Activated CD8-positive, alpha-beta memory T cell treated with anti-CD3 and anti-CD28 coated beads for 36 hours (primary cell): ENCODE results near the gene FHOD1. TPM values are rescaled to one million over a fixed set of nuclear protein-coding genes. Genes with fewer than 3 reads are reported as not detected.

Experiments
- CTCF ChIA-PET: fragments of 350-600 bp; sonication (Branson Sonifier 250); formaldehyde crosslinking; loops from one replicate; lab custom pipeline; 2021; ENCODE audit warnings: antibody characterized with exemption; lab: Charles Lee
- POLR2A ChIA-PET: fragments of 350-600 bp; sonication (Branson Sonifier 250); formaldehyde crosslinking; loops from one replicate; lab custom pipeline; 2021; ENCODE audit warnings: antibody characterized with exemption; lab: Charles Lee
- total RNA-seq, 2 experiments: library from RNA; stranded (reverse); gene quantifications; one replicate each; pipeline ENCODE4 v1.2.3, GENCODE V29; 2021

FHOD1 gene
- total RNA-seq, 2 experiments from 2014 or later, result 113 to 118 TPM

DNA sequence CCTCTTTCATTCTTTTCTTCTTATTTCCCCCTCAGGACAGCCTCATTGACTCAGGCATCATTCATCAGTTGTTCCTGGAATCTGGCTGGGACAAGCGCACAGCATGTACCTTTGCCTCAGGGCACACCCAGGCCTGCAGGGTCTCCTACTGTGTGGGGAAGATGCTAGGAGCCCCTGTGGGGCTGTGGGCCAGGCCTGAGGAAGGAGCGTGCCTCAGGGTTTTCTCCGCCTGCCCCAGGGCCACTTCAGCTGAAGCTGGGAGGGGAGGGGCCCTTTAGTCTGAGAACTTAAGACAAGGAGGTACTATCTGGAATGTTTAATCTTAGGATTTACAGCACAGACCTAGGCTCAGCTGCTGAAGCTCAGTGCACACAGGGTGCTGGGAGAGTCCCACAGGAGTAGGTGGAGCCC lies 40.4 kb downstream of the FHOD1 start:
- CTCF ChIA-PET, result interaction anchor here (0.5 kb wide), 1 partner anchor 17 kb away, joined by 3 read pairs; no protein-coding TSS in a partner anchor
- POLR2A ChIA-PET, result no interaction called here

DNA sequence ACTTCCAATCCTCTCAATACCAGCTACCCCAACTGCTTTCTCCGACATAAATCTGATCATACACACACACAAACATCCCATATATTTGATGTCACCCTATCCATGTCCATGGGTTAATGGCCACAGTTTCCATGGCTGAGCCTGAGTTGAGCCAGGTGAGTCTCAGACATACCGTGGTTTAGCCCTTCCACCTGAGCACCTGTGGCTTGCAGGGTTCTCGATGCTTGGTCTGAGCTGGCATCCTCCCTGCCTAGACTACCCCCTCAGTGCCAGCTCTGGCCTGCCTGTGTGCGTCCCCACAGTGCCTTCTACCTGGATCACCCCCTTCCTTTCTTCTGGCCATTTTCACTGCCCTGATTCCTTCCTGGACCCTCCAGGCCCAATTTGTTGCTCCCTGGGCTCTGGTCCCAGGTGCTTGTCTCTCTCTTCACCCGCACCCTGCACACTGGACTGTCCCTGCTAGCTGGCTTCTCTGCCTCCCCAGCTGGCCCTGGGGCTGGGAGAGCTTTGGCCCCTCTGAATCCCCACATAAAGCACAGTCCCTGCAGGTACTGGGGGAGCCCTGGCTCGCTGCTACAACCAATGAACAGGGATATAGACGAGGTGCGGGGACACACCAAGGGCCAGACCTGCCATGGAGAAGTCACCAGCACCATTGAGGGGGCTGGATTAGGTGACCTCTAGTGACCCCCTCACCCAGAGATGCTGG lies 41.0 kb downstream of the FHOD1 start:
- ChIA-PET CTCF (interaction anchor here (0.5 kb wide), 1 partner anchor 17 kb away, joined by 3 read pairs; no protein-coding TSS in a partner anchor), POLR2A (no interaction called here)

- ChIA-PET POLR2A (no interaction called here), CTCF (no interaction called here)
Measured at GRCh38 chr16:67204076-67204475, 43.2 kb downstream of the FHOD1 start.

DNA sequence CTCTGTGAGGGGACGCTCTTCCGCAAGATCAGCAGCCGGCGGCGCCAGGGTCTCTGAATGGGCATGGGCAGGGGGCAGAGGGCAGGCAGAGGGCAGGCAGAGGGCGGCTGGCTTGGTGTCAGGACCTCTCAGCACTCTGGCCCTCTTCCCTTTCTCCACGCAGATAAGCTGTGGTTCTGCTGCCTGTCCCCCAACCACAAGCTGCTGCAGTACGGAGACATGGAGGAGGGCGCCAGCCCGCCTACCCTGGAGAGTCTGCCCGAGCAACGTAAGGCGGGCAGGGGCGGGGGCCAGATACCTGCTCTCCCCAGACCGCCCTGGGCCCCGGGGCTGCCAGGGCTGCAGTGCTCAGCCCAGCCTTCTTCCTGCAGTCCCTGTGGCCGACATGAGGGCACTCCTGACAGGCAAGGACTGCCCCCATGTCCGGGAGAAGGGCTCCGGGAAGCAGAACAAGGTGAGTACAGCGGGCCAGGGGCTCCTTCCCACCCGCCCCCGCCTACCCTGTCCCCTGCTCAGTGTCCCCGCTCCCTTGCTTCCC lies 44.3 kb downstream of the FHOD1 start:
- CTCF ChIA-PET, result no interaction called here
- POLR2A ChIA-PET, result interaction anchor here (0.6 kb wide), 1 partner anchor 30 kb away, joined by 4 read pairs; no protein-coding TSS in a partner anchor

GRCh38 chr16:67202426-67202825 lies 44.9 kb downstream of the FHOD1 start:
- CTCF ChIA-PET, result no interaction called here
- POLR2A ChIA-PET, result interaction anchor here (0.6 kb wide), 1 partner anchor 30 kb away, joined by 4 read pairs; no protein-coding TSS in a partner anchor

DNA sequence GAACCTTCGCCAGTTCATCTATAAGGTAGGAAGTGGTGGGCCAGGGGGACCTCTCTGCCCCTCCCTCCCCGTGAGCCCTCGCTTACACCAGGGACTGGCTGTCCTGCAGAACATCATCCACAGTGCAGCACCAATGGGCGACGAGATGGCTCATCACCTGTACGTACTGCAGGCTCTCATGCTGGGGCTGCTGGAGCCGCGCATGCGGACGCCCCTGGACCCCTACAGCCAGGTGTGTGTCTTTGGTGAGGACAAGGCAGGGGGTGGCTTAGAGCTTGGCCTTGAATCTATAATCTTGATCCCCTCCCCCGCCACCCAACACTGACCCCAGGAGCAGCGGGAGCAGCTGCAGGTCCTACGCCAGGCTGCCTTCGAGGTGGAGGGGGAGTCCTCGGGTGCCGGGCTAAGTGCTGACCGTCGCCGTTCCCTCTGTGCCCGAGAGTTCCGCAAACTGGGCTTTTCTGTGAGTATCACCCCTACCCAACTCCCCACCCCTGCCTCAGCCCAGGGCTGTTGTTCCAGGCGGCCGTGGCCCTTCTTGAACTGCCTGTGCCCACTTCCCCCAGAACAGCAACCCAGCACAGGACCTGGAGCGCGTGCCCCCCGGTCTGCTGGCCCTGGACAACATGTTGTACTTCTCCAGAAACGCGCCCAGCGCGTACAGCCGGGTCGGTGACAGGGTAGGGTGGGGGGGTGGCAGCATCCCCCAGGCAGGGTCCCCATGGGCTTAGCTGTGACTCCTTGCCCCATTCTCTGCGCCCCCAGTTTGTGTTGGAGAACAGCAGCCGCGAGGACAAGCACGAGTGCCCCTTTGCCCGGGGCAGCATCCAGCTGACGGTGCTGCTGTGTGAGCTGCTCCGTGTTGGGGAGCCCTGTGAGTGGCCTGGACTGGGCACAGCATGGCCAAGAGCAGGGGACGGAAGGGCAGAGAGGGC lies 45.6 kb downstream of the FHOD1 start:
- ChIA-PET CTCF (interaction anchor here (1.2 kb wide), 1 partner anchor 9 kb away, joined by 3 read pairs; no protein-coding TSS in a partner anchor), POLR2A (no interaction called here)

DNA sequence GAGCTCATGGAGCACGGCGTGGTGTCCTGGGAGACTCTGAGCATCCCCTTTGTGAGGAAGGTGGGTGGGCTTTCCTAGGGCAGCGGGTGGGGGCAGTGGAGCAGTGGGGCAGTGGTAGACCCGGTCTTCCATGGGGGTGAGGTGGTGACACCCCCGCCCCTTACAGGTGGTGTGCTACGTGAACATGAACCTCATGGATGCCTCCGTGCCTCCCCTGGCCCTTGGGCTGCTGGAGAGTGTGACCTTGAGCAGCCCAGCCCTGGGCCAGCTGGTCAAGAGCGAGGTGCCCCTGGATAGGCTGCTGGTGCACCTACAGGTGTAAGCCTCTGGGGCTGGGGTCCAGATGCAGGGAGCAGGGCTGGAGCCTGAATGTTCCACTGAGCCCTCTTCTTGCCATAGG lies 46.8 kb downstream of the FHOD1 start:
- CTCF ChIA-PET, result interaction anchor here (1.2 kb wide), 1 partner anchor 8 kb away, joined by 3 read pairs; no protein-coding TSS in a partner anchor
- POLR2A ChIA-PET, result no interaction called here

GRCh38 chr16:67199808-67200198 lies 47.5 kb downstream of the FHOD1 start:
- ChIA-PET CTCF (interaction anchor here (1.5 kb wide), 1 partner anchor 249 kb away, joined by 3 read pairs; no protein-coding TSS in a partner anchor), POLR2A (no interaction called here)

DNA sequence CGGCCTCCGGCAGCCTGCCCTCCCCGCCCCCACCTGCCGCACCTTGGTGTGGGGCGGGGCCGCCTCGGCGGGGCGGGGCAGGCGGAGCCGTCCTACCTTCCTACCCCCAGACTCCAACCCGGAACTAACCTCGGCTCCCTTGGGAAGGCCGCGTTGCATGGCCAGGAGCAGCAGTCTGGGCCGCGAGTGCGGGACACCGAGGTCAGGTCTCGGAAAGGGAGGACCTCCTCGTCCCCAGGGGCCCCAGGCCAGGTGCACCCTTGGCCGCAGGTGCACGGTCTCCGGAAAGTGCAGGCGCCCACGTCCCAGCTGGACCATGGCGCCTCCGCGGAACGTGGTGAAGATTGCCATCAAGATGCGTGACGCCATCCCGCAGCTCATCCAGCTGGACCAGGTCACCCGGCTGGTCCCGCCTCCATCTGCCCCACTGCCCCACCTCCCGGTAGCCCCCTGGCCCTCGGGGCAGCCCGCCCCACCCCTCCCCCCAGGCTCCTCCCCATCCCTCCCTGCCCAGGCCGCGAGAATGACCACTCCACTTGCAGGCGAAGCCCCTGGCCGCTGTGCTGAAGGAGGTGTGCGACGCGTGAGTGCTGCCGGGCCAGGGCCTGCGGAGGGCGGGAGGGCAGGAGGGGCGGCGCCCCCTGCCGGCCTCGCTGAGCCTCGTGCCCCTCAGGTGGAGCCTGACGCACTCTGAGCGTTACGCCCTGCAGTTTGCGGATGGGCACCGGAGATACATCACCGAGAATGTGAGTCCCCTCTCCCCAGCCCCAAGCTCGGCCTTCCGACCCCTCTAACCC lies 48.1 kb downstream of the FHOD1 start, which contains the start of gene ELMO3:
Gene ELMO3, plus strand, starts transcription at position 121 of the 797 bp plus-strand sequence. Its CDS starts 196 bp downstream, at position 317.
- CTCF ChIA-PET, result interaction anchor here (1.5 to 2.1 kb wide), 2 partner anchors 9 to 250 kb away, joined by 3 to 7 read pairs; no protein-coding TSS in a partner anchor
- POLR2A ChIA-PET, result no interaction called here

- POLR2A ChIA-PET, result interaction anchor here (0.7 kb wide), 1 partner anchor 10 kb away, joined by 3 read pairs; no protein-coding TSS in a partner anchor
- CTCF ChIA-PET, result interaction anchor here (0.8 to 2.1 kb wide), 7 partner anchors 10 to 251 kb away, joined by 3 to 7 read pairs (median 4); partner anchors contain the start of gene TMEM208
Measured at GRCh38 chr16:67198238-67198734, 49.0 kb downstream of the FHOD1 start.

- POLR2A ChIA-PET, result interaction anchor here (0.7 kb wide), 1 partner anchor 10 kb away, joined by 3 read pairs; no protein-coding TSS in a partner anchor
- CTCF ChIA-PET, result interaction anchor here (0.7 to 2.1 kb wide), 7 partner anchors 10 to 42 kb away, joined by 3 to 7 read pairs (median 4); partner anchors contain the start of genes NOL3 and TMEM208
Measured at GRCh38 chr16:67197704-67198103, 49.6 kb downstream of the FHOD1 start.

- CTCF ChIA-PET, result interaction anchor here (0.9 to 2.1 kb wide), 4 partner anchors 12 to 220 kb away, joined by 4 to 6 read pairs (median 5); partner anchors contain the start of genes B3GNT9 and TMEM208
Measured at GRCh38 chr16:67196881-67197280, 50.4 kb downstream of the FHOD1 start.

GRCh38 chr16:67195676-67196075 lies 51.6 kb downstream of the FHOD1 start:
- CTCF ChIA-PET, result interaction anchor here (1.2 to 1.5 kb wide), 2 partner anchors 142 to 218 kb away, joined by 3 to 4 read pairs; no protein-coding TSS in a partner anchor
- POLR2A ChIA-PET, result interaction anchor here (1.1 kb wide), 1 partner anchor 13 kb away, joined by 3 read pairs; no protein-coding TSS in a partner anchor

More at GRCh38 chr16:67196881-67197280, 50.4 kb downstream of the FHOD1 start:
- POLR2A ChIA-PET, result interaction anchor here (1.1 kb wide), 1 partner anchor 11 kb away, joined by 3 read pairs; no protein-coding TSS in a partner anchor

DNA sequence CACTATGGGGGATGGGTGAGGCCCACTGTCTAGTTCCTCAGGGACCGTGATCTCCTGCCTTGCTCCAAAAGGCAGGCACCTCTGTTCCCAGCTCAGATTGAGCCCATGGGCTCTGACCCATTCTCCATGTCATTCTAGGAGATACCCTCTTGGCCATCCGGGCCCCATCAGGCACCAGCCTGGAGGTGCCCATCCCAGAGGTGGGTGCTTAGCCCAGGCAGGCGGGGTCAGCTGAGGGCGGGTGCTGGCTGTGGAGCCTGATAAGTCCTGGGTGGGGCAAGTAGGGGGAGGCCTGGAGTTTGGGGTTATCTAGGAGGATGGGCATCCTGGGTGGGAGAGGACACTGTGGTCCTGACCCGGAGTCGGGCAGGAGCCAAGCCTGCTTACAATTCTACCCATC lies 53.0 kb downstream of the FHOD1 start:
- POLR2A ChIA-PET, result no interaction called here

DNA sequence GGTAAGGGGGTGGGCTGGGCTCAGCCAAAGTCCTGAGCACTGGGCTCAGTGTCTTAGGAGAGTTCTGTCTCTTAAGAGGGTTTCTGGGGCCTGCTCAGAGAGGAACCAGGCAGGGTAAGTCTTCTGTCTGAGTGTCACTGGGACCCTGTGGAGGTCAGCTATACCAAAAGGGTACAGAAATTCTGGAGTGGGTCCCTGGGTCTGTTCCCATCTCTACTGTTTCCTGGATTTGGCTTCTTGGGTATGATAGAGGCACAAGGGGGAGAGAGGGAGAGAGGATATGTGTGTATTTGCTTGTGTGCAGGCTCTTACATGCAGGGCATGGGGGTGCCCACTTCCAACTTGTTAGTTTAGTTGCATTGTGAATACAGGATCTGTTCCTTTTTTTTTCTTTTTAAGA lies 53.7 kb downstream of the FHOD1 start:
- POLR2A ChIA-PET, result interaction anchor here (0.9 kb wide), 1 partner anchor 19 kb away, joined by 3 read pairs; no protein-coding TSS in a partner anchor
- CTCF ChIA-PET, result interaction anchor here (1.4 kb wide), 1 partner anchor 53 kb away, joined by 3 read pairs; no protein-coding TSS in a partner anchor

More for the DNA sequence above, 53.0 kb downstream of the FHOD1 start:
- CTCF ChIA-PET, result interaction anchor here (0.6 kb wide), 1 partner anchor 77 kb away, joined by 3 read pairs; no protein-coding TSS in a partner anchor

GRCh38 chr16:67192781-67193361 lies 54.4 kb downstream of the FHOD1 start:
- ChIA-PET CTCF (interaction anchor here (0.8 to 1.4 kb wide), 6 partner anchors 8 to 215 kb away, joined by 3 to 4 read pairs (median 3); no protein-coding TSS in a partner anchor), POLR2A (interaction anchor here (0.5 to 0.9 kb wide), 3 partner anchors 15 to 165 kb away, joined by 3 to 5 read pairs (median 5); no protein-coding TSS in a partner anchor)
